Left renal pelvis (tissue), 4 donors: Measurements from ENCODE around the gene HAPLN3. TPM values are rescaled to one million over a fixed set of nuclear protein-coding genes. Genes with fewer than 3 reads are reported as not detected.

ENCODE experiments used
- DNase-seq, 4 donors: peaks; one replicate each; pipeline ENCODE4 v3.0.0-alpha.2; 2013; ENCODE audit warnings: low read depth in 4 of 4, low spot score in 3 of 4
- polyA plus RNA-seq, 4 donors: library from polyadenylated mRNA; unstranded; fragments of 120-200 nt; gene quantifications; one replicate each; pipeline ENCODE4 v1.2.1, GENCODE V29; 2013; ENCODE audit not compliant: insufficient read length in 4 of 4

HAPLN3 gene
- polyA plus RNA-seq, 4 donors: 2.2 to 5.4 (median 3.9) TPM

DNA sequence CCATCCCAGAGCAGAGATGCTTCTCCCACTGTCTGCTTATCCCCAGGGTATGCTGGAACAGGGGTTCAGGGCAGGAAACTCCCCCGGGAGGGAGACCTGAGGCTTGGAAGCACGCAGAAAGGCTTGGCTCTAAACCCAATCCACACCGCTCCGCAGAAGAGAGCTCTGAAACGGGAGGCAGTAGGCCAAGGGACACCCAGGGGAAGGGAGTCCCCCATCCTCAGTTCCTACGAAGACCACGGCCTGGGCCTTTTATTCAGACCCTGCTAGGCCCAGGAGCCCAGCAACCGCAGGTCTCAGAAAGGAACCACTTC lies 1.8 kb upstream of the HAPLN3 start:
- no peak for DNase-seq

DNA sequence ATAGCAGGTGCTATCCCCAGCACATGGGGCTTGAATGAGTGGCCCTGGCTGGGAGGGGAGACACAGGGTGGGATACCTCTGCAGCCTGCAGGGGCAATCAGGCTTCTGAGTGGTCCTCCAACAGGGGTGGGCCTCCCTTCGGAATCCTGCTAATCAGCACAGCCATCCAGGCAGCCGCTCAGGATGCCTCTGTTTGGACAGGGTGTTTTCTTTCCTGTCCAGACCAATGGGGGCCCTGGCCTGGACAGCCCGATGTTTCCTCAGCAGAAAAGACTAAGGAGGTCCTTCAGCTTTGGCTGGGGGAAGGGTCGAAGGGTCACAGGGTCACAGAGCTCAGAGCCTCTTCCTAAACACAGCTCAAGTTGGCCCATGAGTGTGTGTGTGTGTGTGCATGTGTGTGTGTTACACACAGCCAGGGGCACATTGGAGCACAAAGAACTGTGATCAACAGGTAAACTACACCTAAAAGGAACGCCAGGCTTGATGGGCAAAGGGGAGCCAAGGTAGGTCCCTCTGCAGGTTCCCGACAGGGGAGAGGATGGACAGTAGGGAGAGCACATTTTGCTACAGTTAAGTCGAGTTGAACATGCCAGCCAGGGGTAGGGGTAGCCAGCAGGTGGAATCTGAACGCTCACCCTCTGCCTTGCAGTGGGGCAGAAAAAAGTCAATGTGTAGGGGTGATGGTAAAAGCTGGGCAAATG lies 1.1 kb upstream of the HAPLN3 start:
- no peak for DNase-seq

DNA sequence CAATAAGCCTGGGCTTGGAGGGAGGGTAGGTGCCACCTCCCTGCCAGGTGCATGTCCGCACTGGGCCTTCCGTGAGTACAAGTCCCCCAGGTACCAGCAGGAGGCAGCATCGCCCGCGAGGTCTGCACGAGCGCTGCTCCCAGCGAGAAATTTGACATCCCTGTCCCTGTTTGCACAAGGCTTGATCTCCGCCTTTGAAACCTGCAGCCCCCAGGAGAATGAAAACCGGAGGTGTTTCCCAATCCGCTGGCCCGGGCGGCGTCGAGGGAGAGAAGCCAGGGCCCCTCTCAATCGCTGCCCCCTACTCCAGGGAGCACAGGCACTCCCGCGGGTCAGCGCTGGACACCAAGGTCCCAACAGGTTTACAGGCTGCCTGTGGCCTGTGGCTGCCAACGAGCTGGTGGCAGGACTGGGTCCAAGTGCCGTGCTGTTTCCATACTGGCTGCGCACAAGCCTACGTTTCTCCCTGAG lies 961 bp downstream of the HAPLN3 start:
- DNase-seq: no peak

DNA sequence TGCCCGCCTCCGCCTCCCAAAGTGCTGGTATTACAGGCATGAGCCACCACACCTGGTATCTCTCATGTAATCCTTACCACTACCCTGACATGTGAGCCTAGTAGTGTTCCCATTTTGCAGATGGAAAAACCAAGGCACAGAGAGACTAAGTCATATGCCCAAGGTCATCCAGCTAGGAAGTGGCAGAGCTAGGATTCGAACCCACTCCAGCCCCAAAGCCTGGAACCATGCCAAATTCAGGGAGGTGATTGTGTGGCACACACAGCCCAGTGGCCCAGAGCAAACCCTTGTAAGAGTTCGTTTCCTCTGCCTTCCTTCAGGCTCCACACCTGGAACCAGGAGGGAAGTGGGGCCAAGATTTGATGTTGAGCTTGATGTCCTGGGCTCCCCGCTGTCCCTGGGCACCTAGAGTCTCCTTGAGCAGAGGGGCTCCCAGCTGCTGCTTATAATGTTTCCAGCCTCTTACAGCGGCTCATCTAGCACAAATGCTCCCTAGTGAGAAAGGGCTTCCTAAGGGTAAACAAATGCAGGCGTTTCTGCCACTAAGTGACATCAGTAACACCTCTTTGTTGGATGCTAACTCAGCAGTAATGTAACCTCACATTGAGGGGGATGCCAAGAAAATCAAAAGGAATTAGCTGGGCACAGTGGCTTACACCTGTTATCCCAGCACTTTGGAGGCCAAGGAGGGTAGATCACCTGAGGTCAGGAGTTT lies 3.6 kb downstream of the HAPLN3 start:
- no peak for DNase-seq

DNA sequence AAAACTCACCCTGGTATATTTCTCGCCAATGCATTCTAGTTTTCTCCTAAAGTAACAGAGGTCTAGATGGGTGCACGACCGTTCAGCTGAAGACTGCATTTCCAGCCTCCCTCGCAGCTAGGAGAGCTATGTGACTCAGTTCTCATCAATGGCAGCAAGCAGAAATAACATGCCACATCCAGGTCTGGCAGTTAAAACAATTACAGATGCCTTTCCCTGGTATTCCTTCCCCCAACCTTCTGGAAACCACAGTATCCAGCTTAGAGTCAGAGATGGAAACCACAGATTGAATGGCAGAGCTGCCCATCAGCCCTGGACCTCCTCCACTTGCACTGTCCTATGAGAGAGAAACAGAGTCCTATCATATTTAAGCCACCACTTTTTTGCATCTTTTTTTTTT lies 4.8 kb downstream of the HAPLN3 start:
- no peak for DNase-seq

DNA sequence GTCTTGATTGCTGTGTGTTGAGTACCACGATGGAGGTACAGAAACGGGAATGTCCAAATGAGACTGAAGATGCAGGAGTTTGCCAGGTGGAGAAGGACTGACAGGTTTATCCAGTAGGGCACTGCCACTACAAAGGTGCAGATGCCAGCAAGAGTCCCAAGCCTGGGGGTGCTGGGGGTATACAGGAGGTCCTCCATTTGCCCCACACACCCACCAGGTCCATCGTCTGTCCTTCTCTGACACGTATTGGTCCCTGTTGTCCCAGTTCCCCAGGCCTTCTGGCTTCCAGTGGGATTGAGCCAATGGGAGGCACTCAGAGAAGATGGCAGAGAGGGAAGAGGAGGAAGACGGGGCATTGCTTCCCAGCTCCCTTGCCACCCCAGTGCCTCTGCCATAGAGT lies 6.6 kb downstream of the HAPLN3 start:
- no peak for DNase-seq

DNA sequence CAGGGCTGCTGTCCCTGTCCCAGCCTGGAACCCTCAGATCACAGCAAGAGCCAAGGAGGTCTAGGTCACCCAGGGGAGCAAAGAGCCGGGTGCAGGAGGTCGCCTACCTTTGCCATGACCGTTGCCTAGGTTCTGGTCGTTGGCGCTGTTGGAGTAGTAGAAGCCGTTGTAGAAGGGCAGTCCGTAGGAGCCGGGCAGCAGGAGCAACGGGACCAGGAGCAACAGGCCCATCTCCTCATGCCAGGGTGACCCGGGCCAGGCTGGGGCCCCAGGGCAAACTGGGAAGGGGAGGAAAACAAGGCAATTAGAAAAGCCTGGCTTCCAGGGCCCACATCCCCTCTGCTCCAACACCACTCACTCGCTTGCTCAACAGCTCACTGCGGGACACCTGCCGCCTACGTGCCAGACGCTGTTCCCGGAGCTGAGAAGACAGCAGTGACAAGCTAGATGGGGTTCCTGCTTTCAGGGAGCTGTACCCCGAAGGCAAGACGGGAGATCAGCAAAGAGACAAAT lies 8.2 kb downstream of the HAPLN3 start:
- DNase-seq: no peak

DNA sequence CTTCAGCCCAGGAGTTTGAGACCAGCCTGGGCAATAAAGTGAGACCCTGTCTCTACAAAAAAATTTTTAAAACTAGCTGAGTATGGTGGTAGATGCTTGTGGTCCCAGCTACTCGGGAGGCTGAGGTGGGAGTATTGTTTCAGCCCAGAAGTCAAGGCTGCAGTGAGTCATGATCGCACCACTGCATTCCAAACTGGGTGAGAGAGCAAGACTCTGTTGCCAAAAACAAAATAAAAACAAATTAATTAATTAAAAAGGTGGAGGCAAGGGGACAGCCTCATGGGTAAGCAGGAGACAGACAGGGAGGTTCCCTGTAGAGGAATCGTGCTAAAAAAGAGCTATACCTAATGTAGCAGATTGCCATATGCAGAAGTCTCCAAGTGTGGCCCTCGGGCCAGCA lies 12.6 kb downstream of the HAPLN3 start:
- no peak for DNase-seq

DNA sequence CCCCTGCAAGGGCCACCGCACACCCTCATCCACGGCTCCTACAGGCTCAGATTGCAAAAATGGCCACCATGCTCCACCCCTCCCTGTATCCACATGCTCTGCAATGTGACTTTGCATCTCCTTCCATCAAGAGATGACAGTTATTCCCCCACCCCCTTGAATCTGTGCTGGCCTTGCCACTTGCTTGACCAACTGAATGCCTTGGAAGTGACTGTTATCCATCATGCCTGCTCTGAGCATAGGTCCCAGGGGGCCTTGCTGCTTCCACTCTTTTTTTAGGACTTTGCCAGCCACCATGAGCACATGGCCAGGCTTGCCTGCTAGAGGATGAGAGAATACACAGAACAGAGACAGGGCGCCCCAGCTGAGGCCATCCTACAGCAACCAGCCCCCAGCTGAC lies 13.6 kb downstream of the HAPLN3 start:
- no peak for DNase-seq

DNA sequence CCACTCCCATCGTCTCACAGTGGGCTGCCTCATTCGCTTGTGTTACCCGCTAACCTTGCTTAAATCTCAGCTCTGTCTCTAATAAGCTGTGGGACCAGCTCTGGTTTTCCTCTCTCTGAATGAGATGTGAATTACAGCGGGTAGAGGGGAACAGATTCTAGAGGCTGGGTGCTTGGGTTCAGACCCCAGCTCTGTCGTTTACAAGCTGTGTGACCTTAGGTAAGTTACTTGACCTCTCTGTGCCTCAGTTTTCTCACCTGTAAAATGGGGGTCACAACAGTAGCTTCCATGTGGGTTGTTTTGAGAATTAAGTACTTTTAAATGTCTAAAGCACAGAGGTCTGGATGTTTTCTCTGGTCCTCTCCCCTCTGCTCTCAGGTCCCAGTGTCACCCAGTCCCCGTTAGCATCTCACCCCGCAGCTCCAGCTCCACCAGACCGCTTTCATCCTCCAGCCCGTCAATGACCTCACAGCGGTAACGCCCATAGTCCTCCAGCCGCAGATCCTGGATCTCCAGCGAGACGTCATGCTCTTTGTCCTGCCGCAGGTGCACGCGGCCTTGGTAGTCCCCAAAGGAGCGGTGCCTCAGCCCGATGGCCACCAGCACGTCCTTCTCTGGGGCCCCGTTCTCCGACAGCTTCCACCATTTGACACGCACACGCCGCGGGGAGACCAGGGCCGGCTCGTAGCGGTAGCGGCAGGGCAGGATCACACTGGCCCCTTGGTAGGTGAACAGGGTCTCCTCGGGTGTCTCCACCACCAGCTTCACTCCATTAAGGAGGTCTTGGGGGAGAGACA lies 14.2 kb downstream of the HAPLN3 start:
- DNase-seq: no peak

DNA sequence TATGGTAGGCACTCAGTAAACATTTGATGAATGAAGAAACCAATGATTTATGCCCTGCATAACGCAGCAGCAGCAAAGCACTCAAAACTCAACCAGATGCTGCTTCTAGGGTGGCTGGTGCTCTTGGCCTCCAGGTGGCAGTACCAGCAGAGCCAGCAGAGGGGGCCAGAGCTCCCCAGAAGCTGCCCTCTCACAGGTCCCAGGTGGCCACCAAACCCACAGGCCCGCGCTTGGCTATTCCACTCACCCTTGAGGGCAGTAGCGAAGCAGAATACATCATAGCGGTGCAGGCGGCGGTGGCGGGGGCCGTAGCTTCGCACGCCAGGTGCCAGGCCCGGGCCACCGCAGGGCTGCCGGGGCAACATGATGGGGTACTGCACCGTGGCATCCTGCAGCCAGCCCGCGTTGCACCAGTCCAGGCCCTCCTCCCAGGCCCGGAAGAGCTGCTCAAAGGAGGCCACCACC lies 16.6 kb downstream of the HAPLN3 start:
- DNase-seq: no peak

DNA sequence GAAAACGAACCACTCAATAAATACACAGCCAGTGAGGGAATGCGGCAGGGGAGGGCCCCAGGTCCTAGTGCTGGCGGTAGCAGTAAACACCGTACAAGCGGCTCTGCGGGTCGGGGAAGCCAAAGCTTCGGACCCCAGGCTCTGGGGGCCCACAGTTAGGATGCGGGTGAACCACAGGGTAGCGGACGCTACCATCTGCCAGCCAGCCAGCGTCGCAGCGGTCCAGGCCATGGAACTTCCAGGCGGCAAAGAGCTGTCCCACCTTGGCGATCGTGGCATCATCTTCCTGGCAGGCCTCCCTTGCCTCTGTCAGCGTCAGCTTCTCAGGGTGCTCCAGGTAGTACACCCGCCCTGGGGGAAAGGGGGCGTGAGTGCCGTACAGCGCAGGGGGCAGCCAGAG lies 17.4 kb downstream of the HAPLN3 start:
- DNase-seq: no peak

DNA sequence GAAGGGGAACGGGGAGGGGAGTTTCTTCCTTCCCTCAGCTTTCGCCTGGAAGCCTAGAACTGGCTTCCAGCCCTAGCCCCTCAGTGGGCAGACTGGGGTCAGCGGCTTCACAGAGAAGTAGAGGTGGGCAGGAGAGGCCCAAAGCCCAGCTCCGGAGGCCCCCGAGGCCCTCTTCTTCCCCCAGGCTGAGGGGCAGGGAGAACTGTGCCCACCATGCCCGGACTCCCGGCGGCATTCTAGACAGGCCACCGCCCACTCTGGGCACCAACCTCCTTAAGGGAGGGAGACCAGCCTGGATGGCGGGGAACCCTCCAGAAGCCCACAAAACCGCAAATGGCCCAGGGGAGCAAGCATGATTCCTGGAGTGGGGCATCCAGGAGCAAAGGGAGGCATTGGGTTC lies 17.9 kb downstream of the HAPLN3 start:
- no peak for DNase-seq

DNA sequence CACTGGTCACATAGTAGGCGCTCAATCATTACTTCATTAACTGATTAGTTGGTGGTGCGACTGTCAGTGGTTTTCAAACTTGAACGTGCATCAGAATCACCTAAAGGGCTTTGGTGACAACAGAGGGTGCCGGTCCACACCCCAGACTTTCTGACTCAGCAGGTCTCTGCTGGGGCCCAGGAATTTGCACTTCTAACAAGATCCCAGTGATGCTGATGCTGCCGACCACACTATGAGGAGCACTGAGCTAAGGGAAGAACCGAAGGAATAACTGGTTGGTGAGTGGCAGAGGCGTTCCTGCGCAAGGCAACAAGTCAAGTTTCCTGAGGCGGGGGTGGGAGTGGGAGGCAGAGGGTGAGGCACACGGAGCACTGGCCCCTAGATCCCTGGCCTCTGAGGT lies 18.8 kb downstream of the HAPLN3 start:
- no peak for DNase-seq

DNA sequence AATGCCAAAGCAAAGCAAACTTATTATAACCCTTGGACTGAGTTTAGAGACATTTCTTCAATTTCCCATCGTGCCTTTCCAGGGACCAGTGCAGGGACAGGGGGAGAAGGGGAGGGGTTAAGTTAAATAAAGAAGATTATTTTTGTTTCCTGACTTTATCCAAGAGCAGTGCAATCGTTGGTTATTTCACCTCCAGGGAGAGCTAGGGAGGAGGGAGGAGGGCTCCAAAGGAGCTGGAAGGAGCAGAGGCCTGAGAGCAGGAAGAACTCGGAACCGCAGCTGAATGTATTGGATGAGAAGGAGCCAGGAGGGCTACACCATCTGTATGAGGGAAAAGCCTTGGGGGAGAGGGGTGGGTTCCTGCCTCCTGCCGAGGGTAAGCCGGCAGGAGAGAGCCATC lies 20.7 kb downstream of the HAPLN3 start:
- DNase-seq: no peak

DNA sequence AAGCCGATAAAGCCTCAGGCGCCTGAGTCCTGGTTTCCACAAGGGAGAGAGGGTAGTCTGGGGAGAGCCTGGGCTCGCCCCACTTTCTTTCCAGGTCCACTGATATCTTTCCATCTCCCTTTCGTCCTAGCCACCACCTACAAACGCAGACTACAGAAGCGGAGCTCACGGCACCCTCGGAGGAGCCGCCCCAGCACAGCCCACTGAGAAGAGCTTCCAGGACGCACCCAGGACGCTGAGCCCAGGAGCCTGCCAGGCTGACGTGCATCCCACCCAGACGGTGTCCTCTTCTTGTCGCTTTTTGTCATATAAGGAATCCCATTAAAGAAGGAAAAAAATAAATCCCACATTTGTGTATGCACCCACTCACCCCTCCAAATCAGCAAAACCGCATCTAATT lies 21.1 kb downstream of the HAPLN3 start:
- DNase-seq: no peak

DNA sequence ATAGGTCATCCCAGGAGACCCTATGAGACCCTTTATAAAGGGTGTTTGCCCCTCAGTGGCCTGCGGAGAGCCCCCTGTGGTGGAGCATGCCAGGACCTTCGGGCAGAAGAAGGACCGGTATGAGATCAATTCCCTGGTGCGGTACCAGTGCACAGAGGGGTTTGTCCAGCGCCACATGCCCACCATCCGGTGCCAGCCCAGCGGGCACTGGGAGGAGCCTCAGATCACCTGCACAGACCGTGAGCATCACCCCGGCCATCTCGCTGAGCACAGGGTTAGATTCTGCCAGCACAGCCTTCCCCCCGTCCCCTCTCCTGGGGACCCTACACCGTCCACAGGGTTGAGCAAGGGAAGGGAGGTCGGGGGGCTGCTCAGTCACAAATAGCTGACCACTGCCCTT lies 21.6 kb downstream of the HAPLN3 start:
- DNase-seq: no peak

DNA sequence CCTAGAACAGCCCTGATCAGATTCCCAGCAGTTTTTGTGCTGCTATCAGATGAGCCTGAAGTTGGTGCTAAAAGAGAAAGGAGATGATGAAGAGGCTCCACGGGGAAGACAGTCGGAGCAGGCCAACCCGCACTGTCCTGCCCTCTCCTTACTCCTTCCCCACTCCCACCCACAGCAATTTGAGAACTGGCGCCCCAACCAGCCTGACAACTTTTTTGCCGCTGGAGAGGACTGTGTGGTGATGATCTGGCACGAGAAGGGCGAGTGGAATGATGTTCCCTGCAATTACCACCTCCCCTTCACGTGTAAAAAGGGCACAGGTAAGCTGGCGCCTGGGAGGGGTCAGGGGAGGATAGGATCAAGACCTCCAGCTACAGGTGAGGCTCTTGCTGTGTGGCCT lies 22.6 kb downstream of the HAPLN3 start:
- DNase-seq: no peak

DNA sequence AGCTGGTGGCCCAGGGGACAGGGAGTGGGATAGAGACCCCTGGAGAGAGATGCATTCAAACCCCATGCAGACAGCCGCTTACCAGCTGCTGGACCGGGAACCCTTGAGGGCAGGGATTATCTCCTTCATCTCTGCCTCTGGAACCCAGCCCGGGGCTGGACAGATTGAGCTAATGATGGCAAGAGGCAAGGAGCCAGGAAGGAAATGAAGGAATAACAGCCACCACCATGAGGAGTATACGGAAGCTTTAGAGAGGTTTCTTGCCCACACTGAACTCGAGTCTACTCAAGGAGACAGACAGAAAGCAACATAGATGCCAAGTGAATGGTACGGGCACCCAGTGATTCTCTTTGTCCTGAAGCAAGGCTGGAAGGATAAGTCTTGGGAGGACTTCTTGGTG lies 23.2 kb downstream of the HAPLN3 start:
- DNase-seq: no peak

DNA sequence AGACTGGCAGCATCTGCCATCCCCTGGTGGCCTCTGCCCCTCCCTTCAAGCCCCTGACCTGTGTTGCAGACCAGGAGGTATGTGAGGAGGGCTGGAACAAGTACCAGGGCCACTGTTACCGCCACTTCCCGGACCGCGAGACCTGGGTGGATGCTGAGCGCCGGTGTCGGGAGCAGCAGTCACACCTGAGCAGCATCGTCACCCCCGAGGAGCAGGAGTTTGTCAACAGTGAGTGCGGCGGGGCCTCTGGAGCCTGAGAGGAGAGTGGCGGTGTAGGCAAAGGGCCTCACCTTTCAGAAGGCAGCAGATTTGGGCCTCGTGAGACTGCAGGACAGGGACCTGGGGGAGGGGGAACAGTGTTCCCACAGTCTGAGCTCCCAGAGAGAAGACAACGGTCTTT lies 24.0 kb downstream of the HAPLN3 start:
- no peak for DNase-seq

DNA sequence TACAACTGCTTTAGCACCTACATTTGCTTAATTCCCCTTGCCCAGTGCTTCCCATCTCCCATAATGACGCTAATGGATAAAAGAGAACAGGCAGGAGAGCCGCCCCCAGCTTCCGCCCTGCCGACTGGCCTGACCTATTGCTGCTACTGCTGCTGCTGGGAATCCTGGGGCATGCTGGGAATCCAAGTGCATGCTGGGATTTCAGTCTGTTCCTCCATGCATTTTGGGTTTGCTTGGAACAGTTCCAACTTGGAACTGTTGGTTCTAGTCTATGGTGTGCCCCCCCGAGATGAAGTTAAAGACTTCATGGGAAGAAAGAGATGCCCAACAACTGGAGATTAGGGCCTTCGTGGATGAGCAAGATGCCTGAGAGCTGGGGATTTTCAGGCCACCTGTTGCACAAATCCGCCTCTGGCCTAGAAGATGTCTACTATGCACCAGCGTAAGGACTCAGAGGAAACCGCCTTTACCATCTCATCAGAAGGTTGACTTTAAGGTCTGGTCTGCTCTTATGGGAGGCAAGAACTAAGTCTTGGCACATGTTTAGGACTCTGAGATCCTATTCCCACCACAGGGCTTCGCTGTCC lies 29.0 kb downstream of the HAPLN3 start:
- DNase-seq: no peak
